Activated naive CD8-positive, alpha-beta T cell treated with anti-CD3 and anti-CD28 coated beads, Interleukin-2, amount 50 U/mL, for 16 hours (primary cell): Measurements from ENCODE around the gene SLC38A5.

Experiments used
- DNase-seq: peaks from one replicate; pipeline ENCODE4 v3.0.0-alpha.2; 2020; ENCODE audit warnings: low read depth, low spot score

Gene SLC38A5

GRCh38 chrX:48491809-48492208 is 21.7 kb upstream of the SLC38A5 start:
- DNase-seq, result no peak

- no peak for DNase-seq
These were observed 20.6 kb upstream of the SLC38A5 start for GRCh38 chrX:48490661-48491060.

- DNase-seq, result no peak
These were observed 19.8 kb upstream of the SLC38A5 start for GRCh38 chrX:48489892-48490291.

- no peak for DNase-seq
These were observed 19.2 kb upstream of the SLC38A5 start for GRCh38 chrX:48489296-48489695.

GRCh38 chrX:48488034-48488433 is 18.0 kb upstream of the SLC38A5 start:
- no peak for DNase-seq

GRCh38 chrX:48487362-48487798 is 17.3 kb upstream of the SLC38A5 start:
- DNase-seq, result no peak

GRCh38 chrX:48482526-48482925 is 12.5 kb upstream of the SLC38A5 start:
- DNase-seq, result no peak

- no peak for DNase-seq
These were observed 10.5 kb upstream of the SLC38A5 start for GRCh38 chrX:48480583-48480982.

GRCh38 chrX:48480142-48480541 is 10.1 kb upstream of the SLC38A5 start:
- no peak for DNase-seq

GRCh38 chrX:48478806-48479205 is 8.7 kb upstream of the SLC38A5 start:
- no peak for DNase-seq

GRCh38 chrX:48477960-48478755 is 8.1 kb upstream of the SLC38A5 start:
- DNase-seq, result no peak

- DNase-seq, result no peak
These were observed 6.9 kb upstream of the SLC38A5 start for GRCh38 chrX:48476919-48477318.

GRCh38 chrX:48475774-48476577 is 5.9 kb upstream of the SLC38A5 start, which contains the start of gene FTSJ1:
TSS of gene FTSJ1 (plus strand) at chrX:48476199. CDS start at chrX:48478048, 1,849 bp downstream.
- peak; percentile 66 for DNase-seq

GRCh38 chrX:48475296-48475695 is 5.2 kb upstream of the SLC38A5 start:
- DNase-seq, result no peak

- DNase-seq, result no peak
These were observed 4.5 kb upstream of the SLC38A5 start for GRCh38 chrX:48474581-48474980.

- no peak for DNase-seq
These were observed 4.1 kb upstream of the SLC38A5 start for GRCh38 chrX:48474127-48474526.

- DNase-seq, result no peak
These were observed 3.6 kb upstream of the SLC38A5 start for GRCh38 chrX:48473704-48473990.

GRCh38 chrX:48472851-48473703 is 3.0 kb upstream of the SLC38A5 start:
- no peak for DNase-seq

- no peak for DNase-seq
These were observed 2.2 kb upstream of the SLC38A5 start for GRCh38 chrX:48472225-48472624.

GRCh38 chrX:48471504-48471903 is 1.4 kb upstream of the SLC38A5 start:
- no peak for DNase-seq

- DNase-seq, result no peak
These were observed 716 bp upstream of the SLC38A5 start for GRCh38 chrX:48470833-48471118.
